Cardiac muscle cell (in vitro differentiated cells and primary cell): ENCODE measurements around the gene TOX4. TPM values are rescaled to one million over a fixed set of nuclear protein-coding genes. Genes with fewer than 3 reads are reported as not detected.
"Not testable (repeated sequence)": the region's sequence is repeated elsewhere in the genome, so short reads cannot be mapped to it uniquely, and the experiment has no call there.

Source experiments
- DNase-seq, 2 donors: peaks; one replicate each; pipeline versions ENCODE4 v3.0.0 to v3.0.0-alpha.2; 2010 to 2017; ENCODE audit warnings: low read depth in 1 of 2, low spot score in 1 of 2
- H3K27ac ChIP-seq: fragments of 200-600 bp; sonication (generic); 2 replicates; pipeline ENCODE4 v1.5.1; 2016
- H3K27me3 ChIP-seq: fragments of 200-600 bp; sonication (generic); 2 replicates; pipeline ENCODE4 v1.6.0; 2016; ENCODE audit warnings: control low read depth
- H3K36me3 ChIP-seq: fragments of 200-600 bp; sonication (generic); 2 replicates; pipeline ENCODE4 v1.5.1; 2016; ENCODE audit warnings: control low read depth
- H3K4me1 ChIP-seq: fragments of 200-600 bp; sonication (generic); 2 replicates; pipeline ENCODE4 v1.8.1; 2017; ENCODE audit warnings: low read depth, mild to moderate bottlenecking, mixed run types
- H3K4me3 ChIP-seq: fragments of 200-600 bp; sonication (generic); 2 replicates; pipeline ENCODE4 v1.5.1; 2016; ENCODE audit warnings: mild to moderate bottlenecking
- H3K9me3 ChIP-seq: fragments of 200-600 bp; sonication (generic); 2 replicates; pipeline ENCODE4 v1.5.1; 2017; ENCODE audit warnings: low read depth, mild to moderate bottlenecking, control low read depth
- CTCF ChIP-seq: IDR thresholded peaks from 2 replicates; pipeline ENCODE4 v1.5.1; 2012; ENCODE audit warnings: low read depth, mild to moderate bottlenecking, low read length
- polyA plus RNA-seq: library from polyadenylated mRNA; unstranded; fragments of >200 nt; fragmentation: Nextera tagmentation; extraction: Ambion mirVana; gene quantifications from 2 replicates; pipeline ENCODE4 v1.2.1, GENCODE V29; 2016
- total RNA-seq: library from RNA; depleted of rRNA; stranded (reverse); fragments of >200 nt; gene quantifications from 2 replicates; pipeline ENCODE4 v1.2.3, GENCODE V29; 2016

The TOX4 gene
- total and polyA plus RNA-seq, 2 experiments from 2014 or later = 34.3 to 42.3 TPM

GRCh38 chr14:21539189-21539940 is 62.4 kb downstream of the TOX4 start:
- DNase-seq = no peak
- no peak overlapping the region for H3K4me3 ChIP-seq
- peak overlapping the region; percentile 61 for H3K27ac ChIP-seq

GRCh38 chr14:21541413-21542074 is 64.5 kb downstream of the TOX4 start:
- no peak for DNase-seq
- Histone ChIP-seq H3K27me3 (no peaks in the 10 kb centered on the region), H3K27ac (no peak overlapping the region), H3K4me1 (peaks cover 26% of the 10 kb centered on the region), H3K9me3 (no peaks in the 10 kb centered on the region), H3K4me3 (no peak overlapping the region), H3K36me3 (no peaks in the 10 kb centered on the region)
- TF ChIP-seq CTCF = no peak

More at GRCh38 chr14:21539189-21539940, 62.4 kb downstream of the TOX4 start:
- Histone ChIP-seq H3K4me1 (peaks cover 26% of the 10 kb centered on the region), H3K9me3 (no peaks in the 10 kb centered on the region), H3K27me3 (no peaks in the 10 kb centered on the region), H3K36me3 (no peaks in the 10 kb centered on the region)
- TF ChIP-seq CTCF = no peak

GRCh38 chr14:21543521-21543960 is 66.5 kb downstream of the TOX4 start:
- DNase-seq = peak in 1 of 2 donors; percentile 27

GRCh38 chr14:21543963-21544362 is 67.0 kb downstream of the TOX4 start:
- TF ChIP-seq CTCF = no peak
- no peak overlapping the region for H3K27ac ChIP-seq
- no peak for DNase-seq
- H3K4me1 ChIP-seq = peaks cover 18% of the 10 kb centered on the region
- no peaks in the 10 kb centered on the region for H3K9me3 ChIP-seq
- H3K27me3 ChIP-seq = no peaks in the 10 kb centered on the region
- no peak overlapping the region for H3K4me3 ChIP-seq
- H3K36me3 ChIP-seq = no peaks in the 10 kb centered on the region

More at GRCh38 chr14:21543521-21543960, 66.5 kb downstream of the TOX4 start:
- Histone ChIP-seq H3K4me3 (no peak overlapping the region), H3K36me3 (no peaks in the 10 kb centered on the region), H3K4me1 (peaks cover 22% of the 10 kb centered on the region), H3K27ac (no peak overlapping the region), H3K9me3 (no peaks in the 10 kb centered on the region), H3K27me3 (no peaks in the 10 kb centered on the region)
- TF ChIP-seq CTCF = no peak

GRCh38 chr14:21544588-21544987 is 67.6 kb downstream of the TOX4 start:
- peaks cover 12% of the 10 kb centered on the region for H3K4me1 ChIP-seq
- not testable (repeated sequence) for H3K27me3 ChIP-seq, DNase-seq, H3K27ac ChIP-seq, H3K4me3 ChIP-seq, H3K36me3 ChIP-seq, H3K9me3 ChIP-seq

Other genes with a start within 250 kb of the TOX4 start
- 564 and 928 TPM in 2 replicates for gene HNRNPC, start 207.8 kb upstream of the TOX4 start, total RNA-seq
- gene HNRNPC, start 207.8 kb upstream of the TOX4 start, polyA plus RNA-seq = 650 and 986 TPM in 2 replicates
- 0.14 TPM in 1 of 2 replicates, not detected in the other for gene RPGRIP1, start 197.1 kb upstream of the TOX4 start, total RNA-seq
- 0.31 TPM in 1 of 2 replicates, not detected in the other for gene RPGRIP1, start 197.1 kb upstream of the TOX4 start, polyA plus RNA-seq
- gene SUPT16H, start 93.2 kb upstream of the TOX4 start, total RNA-seq = 42.5 and 61.2 TPM in 2 replicates
- gene SUPT16H, start 93.2 kb upstream of the TOX4 start, polyA plus RNA-seq = 61.7 and 86.0 TPM in 2 replicates
- 59.2 and 71.4 TPM in 2 replicates for gene CHD8, start 21.1 kb upstream of the TOX4 start, total RNA-seq
- 25.2 and 36.7 TPM in 2 replicates for gene CHD8, start 21.1 kb upstream of the TOX4 start, polyA plus RNA-seq
- 28.5 and 29.7 TPM in 2 replicates for gene RAB2B, start 236 bp upstream of the TOX4 start, total RNA-seq
- 17.8 and 28.5 TPM in 2 replicates for gene RAB2B, start 236 bp upstream of the TOX4 start, polyA plus RNA-seq
- 57.9 and 69.2 TPM in 2 replicates for gene METTL3, start 34.1 kb downstream of the TOX4 start, total RNA-seq
- gene METTL3, start 34.1 kb downstream of the TOX4 start, polyA plus RNA-seq = 59.7 and 63.9 TPM in 2 replicates
- 56.8 and 74.6 TPM in 2 replicates for gene SALL2, start 49.2 kb downstream of the TOX4 start, total RNA-seq
- 32.5 and 39.8 TPM in 2 replicates for gene SALL2, start 49.2 kb downstream of the TOX4 start, polyA plus RNA-seq
- not detected in 2 replicates for gene OR10G3, start 102.9 kb downstream of the TOX4 start, total RNA-seq
- not detected in 2 replicates for gene OR10G3, start 102.9 kb downstream of the TOX4 start, polyA plus RNA-seq
- not detected in 2 replicates for gene OR10G2, start 157.7 kb downstream of the TOX4 start, total RNA-seq
- gene OR10G2, start 157.7 kb downstream of the TOX4 start, polyA plus RNA-seq = not detected in 2 replicates
- not detected in 2 replicates for gene OR4E2, start 176.6 kb downstream of the TOX4 start, total RNA-seq
- not detected in 2 replicates for gene OR4E2, start 176.6 kb downstream of the TOX4 start, polyA plus RNA-seq
- gene OR4E1, start 196.6 kb downstream of the TOX4 start, total RNA-seq = not detected in 2 replicates
- not detected in 2 replicates for gene OR4E1, start 196.6 kb downstream of the TOX4 start, polyA plus RNA-seq